Heart left ventricle (tissue), 13 donors: ENCODE results near the gene OPRD1.

Experiments
- POLR2A ChIP-seq, 2 donors: fragments of 450-650 bp; IDR thresholded peaks; one replicate each; pipeline ENCODE4 v1.6.1; 2017; ENCODE audit warnings: antibody characterized with exemption in 2 of 2, mild to moderate bottlenecking in 2 of 2, moderate library complexity in 2 of 2
- TF ChIP-seq, protein P1 (sequence below), 12 donors: fragments of 200-600 bp; sonication (generic) in 4 of 12; IDR thresholded peaks; one replicate each; pipeline versions ENCODE4 v1.5.0 to v1.8.0; 2018 to 2022; ENCODE audit warnings: antibody characterized with exemption in 12 of 12, mild to moderate bottlenecking in 5 of 12
- donor health status: ischemic (EF 13 %, LVEDD 7.1; RV severe dilation, severe dysfunction).
- donor health status: DM: no; HTN: yes; CAD: no.
- donor health status: DM: no; HTN: no; CAD: no.
- donor health status: ischemic (EF 25% LVEDD 6.9; RV normal size, moderate dysfunction).
- donor health status: ischemic (EF 25% LVEDD 5.7; RV mildly dilated, moderate dysfunction).
- donor health status: ischemic (EF 35%, LVEDD 5.7; RV mildly dilated, moderate dysfunction).
- donor health status: nonischemic (EF 11% LVEDD 7.7; RV severe dilation, severe dysfunction).
- donor health status: DM: yes; HTN: yes; CAD: no.
- donor health status: PGD.
- donor health status: ischemic (EF 29% LVEDD 5.4; RV normal size, mild dysfunction).
- donor health status: nonischemic (EF 23%, LVEDD 6.1; RV moderate dilation, normal function).

- TF ChIP-seq, protein P1, sequence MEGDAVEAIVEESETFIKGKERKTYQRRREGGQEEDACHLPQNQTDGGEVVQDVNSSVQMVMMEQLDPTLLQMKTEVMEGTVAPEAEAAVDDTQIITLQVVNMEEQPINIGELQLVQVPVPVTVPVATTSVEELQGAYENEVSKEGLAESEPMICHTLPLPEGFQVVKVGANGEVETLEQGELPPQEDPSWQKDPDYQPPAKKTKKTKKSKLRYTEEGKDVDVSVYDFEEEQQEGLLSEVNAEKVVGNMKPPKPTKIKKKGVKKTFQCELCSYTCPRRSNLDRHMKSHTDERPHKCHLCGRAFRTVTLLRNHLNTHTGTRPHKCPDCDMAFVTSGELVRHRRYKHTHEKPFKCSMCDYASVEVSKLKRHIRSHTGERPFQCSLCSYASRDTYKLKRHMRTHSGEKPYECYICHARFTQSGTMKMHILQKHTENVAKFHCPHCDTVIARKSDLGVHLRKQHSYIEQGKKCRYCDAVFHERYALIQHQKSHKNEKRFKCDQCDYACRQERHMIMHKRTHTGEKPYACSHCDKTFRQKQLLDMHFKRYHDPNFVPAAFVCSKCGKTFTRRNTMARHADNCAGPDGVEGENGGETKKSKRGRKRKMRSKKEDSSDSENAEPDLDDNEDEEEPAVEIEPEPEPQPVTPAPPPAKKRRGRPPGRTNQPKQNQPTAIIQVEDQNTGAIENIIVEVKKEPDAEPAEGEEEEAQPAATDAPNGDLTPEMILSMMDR (IDR thresholded peaks at IDR 0.05) = no peak
- TF ChIP-seq POLR2A (IDR thresholded peaks at IDR 0.05) = no peak
Measured at GRCh38 chr1:28848416-28848815, 36.4 kb downstream of the OPRD1 start.
